K562 (cell line): ENCODE data around the gene CYP4F3. TPM values are rescaled to one million over a fixed set of nuclear protein-coding genes. Genes with fewer than 3 reads are reported as not detected.

Source experiments
- ATAC-seq: fragments of 200-7000 bp; cut with Tn5 transposase; 3 replicates; pipeline ENCODE4 v1.9.1; 2020; ENCODE audit warnings: moderate library complexity
- BruUV-seq: library from RNA; stranded (reverse); fragments of 400-500 nt; replicated peaks from 2 replicates; lab custom pipeline; 2021; lab: Mats Ljungman, UMichigan
- CTCF ChIA-PET: fragments of 300-600 bp; formaldehyde crosslinking; extraction: SDS; loops from one replicate; lab custom pipeline; 2021; ENCODE audit warnings: low intra/inter-chr PET ratio; lab: Yijun Ruan, JAX
- POLR2A ChIA-PET: fragments of 300-600, 350-650 bp; sonication (Branson Sonifier 250); formaldehyde crosslinking; extraction: SDS; loops from one replicate; lab custom pipeline; 2021; ENCODE audit warnings: antibody characterized with exemption, inconsistent platforms; lab: Yijun Ruan, JAX
- DNase-seq, 4 experiments: peaks; one replicate each; pipeline versions ENCODE4 v3.0.0 to v3.0.0-alpha.2; 2011 to 2018; ENCODE audit warnings: low spot score in 3 of 4, mixed read lengths in 3 of 4; ENCODE audit errors: extremely low read depth in 1 of 4
- FAIRE-seq: peaks from 2 replicates; lab custom pipeline; 2011; peaks lifted over from hg19 to GRCh38; lab: Jason Lieb, UNC
- H2AFZ ChIP-seq: 2 replicates; pipeline ENCODE4 v1.6.0; 2011; ENCODE audit warnings: low read depth, low read length, control low read depth, inconsistent platforms
- H3K27ac ChIP-seq: fragments of 200-600 bp; 3 replicates; pipeline ENCODE4 v1.8.0; 2011; ENCODE audit warnings: low read depth, mild to moderate bottlenecking, control low read depth, inconsistent platforms, low read length, moderate library complexity, mixed read lengths; ENCODE audit errors: extremely low read depth
- H3K27me3 ChIP-seq, 2 experiments: fragments of 300-600 bp in 1 of 2; 2 replicates in 1 of 2; 3 replicates in 1 of 2; pipeline versions ENCODE4 v1.6.0 to v1.8.0; 2011; ENCODE audit warnings: inconsistent platforms in 2 of 2, low read length in 2 of 2, mild to moderate bottlenecking in 1 of 2, mixed read lengths in 1 of 2, moderate library complexity in 1 of 2; ENCODE audit not compliant: control insufficient read depth in 2 of 2, insufficient read depth in 2 of 2
- H3K36me3 ChIP-seq: fragments of 300-600 bp; 3 replicates; pipeline ENCODE4 v1.8.0; 2011; ENCODE audit warnings: mild to moderate bottlenecking, low read length, inconsistent platforms; ENCODE audit not compliant: control insufficient read depth, insufficient read depth
- H3K4me1 ChIP-seq, 2 experiments: fragments of 200-600 bp in 1 of 2; replicated peaks in 1 of 2; 2 replicates in 1 of 2; 3 replicates in 1 of 2; pipeline versions ENCODE4 v1.5.1 to v1.8.0; 2011; ENCODE audit warnings: inconsistent platforms in 2 of 2, low read length in 2 of 2, mild to moderate bottlenecking in 1 of 2, mixed read lengths in 1 of 2, moderate library complexity in 1 of 2; ENCODE audit not compliant: control insufficient read depth in 2 of 2, insufficient read depth in 2 of 2
- H3K4me2 ChIP-seq: 2 replicates; pipeline ENCODE4 v1.6.1; 2011; ENCODE audit warnings: low read length, control low read depth, inconsistent platforms, mixed read lengths; ENCODE audit not compliant: insufficient read depth
- H3K4me3 ChIP-seq: fragments of 200-600 bp; sonication (generic), shearing (Covaris generic); 2 replicates; pipeline ENCODE4 v1.5.1; 2016; ENCODE audit warnings: control low read depth, inconsistent platforms
- H3K79me2 ChIP-seq: fragments of 200-600 bp; 3 replicates; pipeline ENCODE4 v1.8.0; 2011; ENCODE audit warnings: low read length, inconsistent platforms; ENCODE audit not compliant: control insufficient read depth, insufficient read depth
- H3K9ac ChIP-seq, 2 experiments: 2 replicates each; pipeline versions ENCODE4 v1.6.0 to v1.6.1; 2011; ENCODE audit warnings: low read depth in 2 of 2, low read length in 2 of 2, control low read depth in 1 of 2, inconsistent platforms in 1 of 2, mild to moderate bottlenecking in 1 of 2, mixed read lengths in 1 of 2; ENCODE audit not compliant: insufficient read depth in 1 of 2
- H3K9me1 ChIP-seq: one replicate; pipeline ENCODE4 v1.6.0; 2011; ENCODE audit warnings: inconsistent platforms, mild to moderate bottlenecking, low read length, moderate library complexity; ENCODE audit not compliant: control insufficient read depth, insufficient read depth
- H3K9me3 ChIP-seq: replicated peaks from 2 replicates; pipeline ENCODE4 v1.5.1; 2011; ENCODE audit warnings: low read depth, low read length, inconsistent platforms; ENCODE audit not compliant: control insufficient read depth, insufficient read depth
- H4K20me1 ChIP-seq: replicated peaks from 2 replicates; pipeline ENCODE4 v1.6.1; 2011; ENCODE audit warnings: low read length, inconsistent platforms, mixed read lengths; ENCODE audit not compliant: control insufficient read depth, insufficient read depth
- CREM ChIP-seq: IDR thresholded peaks from 2 replicates; pipeline ENCODE4 v1.6.1; 2014; ENCODE audit warnings: antibody characterized with exemption, low read depth
- MITF ChIP-seq: IDR thresholded peaks from 2 replicates; pipeline ENCODE4 v1.6.1; 2014; ENCODE audit warnings: antibody characterized with exemption
- NFIC ChIP-seq: fragments of 450-650 bp; IDR thresholded peaks from 2 replicates; pipeline ENCODE4 v1.6.1; 2017; ENCODE audit warnings: mild to moderate bottlenecking, inconsistent platforms
- NFYB ChIP-seq: IDR thresholded peaks from 2 replicates; pipeline ENCODE4 v1.6.1; 2011; ENCODE audit warnings: mild to moderate bottlenecking, moderate library complexity; ENCODE audit not compliant: insufficient read length; ENCODE audit errors: extremely low read depth
- SNRNP70 ChIP-seq: fragments of 200-400 bp; formaldehyde crosslinking; optimal IDR thresholded peaks from 2 replicates; pipeline ENCODE3; 2017; ENCODE audit warnings: low read depth, low read length
- TFAP4 ChIP-seq: sonication (generic); formaldehyde crosslinking; IDR thresholded peaks from 2 replicates; pipeline ENCODE4 v1.8.0; 2022; ENCODE audit warnings: missing genetic modification reagents, mild to moderate bottlenecking, moderate library complexity, borderline replicate concordance
- ZKSCAN1 ChIP-seq: fragments of 150-350 bp; IDR thresholded peaks from 2 replicates; pipeline ENCODE4 v1.6.1; 2016; ENCODE audit warnings: low read depth, low read length
- WGBS: fragments of 100-300 bp; shearing (Covaris generic); methylation state at CpG from one replicate; pipeline ENCODE4 v1.1.6; 2016; ENCODE audit warnings: low coverage, mixed read lengths; ENCODE audit not compliant: insufficient coverage; ENCODE audit errors: missing lambda C conversion rate; 5-methylcytosine and 5-hydroxymethylcytosine counted together
- in situ Hi-C: fragments of 300-500 bp; cut with MboI; formaldehyde crosslinking; loops from 4 replicates; pipeline ENCODE4 v1.15.0; 2018; ENCODE audit warnings: inconsistent platforms, mixed read lengths
- intact Hi-C: fragments of 100-400 bp; cut with micrococcal nuclease; formaldehyde crosslinking; loops from 2 replicates; pipeline ENCODE4 v1.14.2; 2022
- polyA plus RNA-seq, 8 experiments: library from polyadenylated mRNA; depleted of rRNA in 4 of 8; stranded (reverse) in 5 of 8; unstranded in 3 of 8; fragments of >200 nt; fragmentation: Nextera tagmentation in 2 of 8; fragmentation: Illumina TruSeq in 1 of 8; extraction: Ambion mirVana in 2 of 8; extraction: Trizol in 1 of 8; gene quantifications; 2 replicates each; pipeline versions ENCODE4 v1.2.1 to v1.2.3, GENCODE V29; 2011 to 2014; ENCODE audit warnings: inconsistent platforms in 1 of 8, missing spikeins in 1 of 8
- total RNA-seq, 7 experiments: library from RNA; depleted of rRNA in 6 of 7; stranded (reverse); fragments of >200 nt in 6 of 7; fragmentation: Illumina TruSeq in 2 of 7; extraction: Trizol in 2 of 7; gene quantifications; 2 replicates each; pipeline versions ENCODE4 v1.2.1 to v1.2.3, GENCODE V29; 2011 to 2021; ENCODE audit warnings: low replicate concordance in 1 of 7
- TF ChIP-seq, protein P1 (sequence below): fragments of 450-650 bp; IDR thresholded peaks from 2 replicates; pipeline ENCODE4 v1.6.1; 2016

Gene CYP4F3
- total and polyA plus RNA-seq, 9 of the 15 experiments (the other 6 are each of a cell fraction or from before 2014, with no cell fraction given): 0.01 to 0.40 (median 0.16) TPM; not detected in 6

DNA sequence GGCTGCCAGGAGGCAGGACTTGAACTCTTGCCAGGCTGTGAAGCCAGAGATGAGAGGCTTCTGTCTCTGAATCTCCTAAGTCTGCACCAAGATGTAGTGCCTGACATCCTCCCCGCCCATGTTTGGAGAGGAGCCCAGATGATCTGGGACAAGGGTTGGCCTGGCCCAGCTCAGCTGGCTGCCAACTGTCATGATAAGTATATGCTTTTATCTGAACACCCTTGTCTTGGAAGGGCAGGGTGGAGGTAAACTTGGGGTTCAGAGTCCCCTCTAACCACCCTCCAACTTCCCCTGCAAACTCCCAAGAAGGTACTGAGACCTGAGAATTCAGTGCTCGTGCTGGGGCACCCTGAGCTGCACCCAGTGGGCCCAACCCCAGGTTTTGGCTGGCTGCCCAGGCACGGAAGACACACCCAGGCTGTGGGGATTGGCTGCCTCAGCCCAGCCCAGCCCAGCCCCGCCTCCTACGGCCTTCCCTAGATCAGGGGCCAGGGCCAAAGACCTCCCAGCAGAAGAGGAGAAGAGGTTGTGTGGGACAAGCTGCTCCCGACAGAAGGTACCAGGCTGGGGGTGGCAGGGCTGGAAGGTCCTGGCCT is 32.0 kb downstream of the CYP4F3 start, which contains the start of gene CYP4F12:
Gene CYP4F12, plus strand, starts transcription at position 508 of the 596 bp plus-strand sequence. CDS start 443 bp downstream, outside the sequence.
- 0 out of 2 replicates have a peak, but pooled peaks cover 3% of the 10 kb centered on the region for H4K20me1 ChIP-seq
- in situ Hi-C loops: no loop called here
- no peaks in the 10 kb centered on the region for H3K36me3 ChIP-seq
- H3K4me1 ChIP-seq: peaks cover 0 to 7% of the 10 kb centered on the region in 2 experiments; a peak in 2 of 5 replicates
- no peaks in the 10 kb centered on the region for H3K9me1 ChIP-seq
- POLR2A ChIA-PET: interaction anchor here (1.2 kb wide), 1 partner anchor 10 kb away, joined by 5 read pairs; no protein-coding TSS in a partner anchor
- no peak within 1 kb of the TSS for H3K4me3 ChIP-seq
- H3K27me3 ChIP-seq: no peaks in the 10 kb centered on the region
- CTCF ChIA-PET: no interaction called here
- H3K9me3 ChIP-seq: no peaks in the 10 kb centered on the region
- no peaks in the 10 kb centered on the region for H3K79me2 ChIP-seq
- peak; percentile 45 for TF ChIP-seq NFYB
- no peak for TF ChIP-seq MITF
- no peak for TF ChIP-seq SNRNP70
- peak; percentile 82 for TF ChIP-seq NFIC
- no peak for TF ChIP-seq CREM
- TF ChIP-seq TFAP4: no peak
- peak; percentile 89 for TF ChIP-seq ZKSCAN1
- TF ChIP-seq, protein P1, sequence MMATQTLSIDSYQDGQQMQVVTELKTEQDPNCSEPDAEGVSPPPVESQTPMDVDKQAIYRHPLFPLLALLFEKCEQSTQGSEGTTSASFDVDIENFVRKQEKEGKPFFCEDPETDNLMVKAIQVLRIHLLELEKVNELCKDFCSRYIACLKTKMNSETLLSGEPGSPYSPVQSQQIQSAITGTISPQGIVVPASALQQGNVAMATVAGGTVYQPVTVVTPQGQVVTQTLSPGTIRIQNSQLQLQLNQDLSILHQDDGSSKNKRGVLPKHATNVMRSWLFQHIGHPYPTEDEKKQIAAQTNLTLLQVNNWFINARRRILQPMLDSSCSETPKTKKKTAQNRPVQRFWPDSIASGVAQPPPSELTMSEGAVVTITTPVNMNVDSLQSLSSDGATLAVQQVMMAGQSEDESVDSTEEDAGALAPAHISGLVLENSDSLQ: no peak
- no peak within 1 kb of the TSS for H3K27ac ChIP-seq
- FAIRE-seq: no peak
- intact Hi-C loops: no loop called here
- peak; percentile 96 for ATAC-seq
- H2AFZ ChIP-seq: no peak within 1 kb of the TSS
- no peak within 1 kb of the TSS for H3K9ac ChIP-seq
- BruUV-seq: no TSS peak
- 0% methylated on average over 5 of the region's 6 CpGs for WGBS
- no peak within 1 kb of the TSS for H3K4me2 ChIP-seq
- peak; percentile 40 to 62 (median 58) for DNase-seq
